ENCODE data around the gene MROH2B.

- no peak for TF ChIP-seq ATF3 (IDR thresholded peaks at IDR 0.05)
- TF ChIP-seq RAD21 (IDR thresholded peaks at IDR 0.05; ENCODE audit: low read depth), result no peak
- TF ChIP-seq CTCF (IDR thresholded peaks at IDR 0.05 in 2 of 3, conservative IDR thresholded peaks at IDR 0.05 in 1 of 3; ENCODE audit: borderline replicate concordance in 1 of 3, insufficient read depth in 1 of 3, low read depth in 2 of 3, low read length in 2 of 3), result no peak
- TF ChIP-seq YY1 (IDR thresholded peaks at IDR 0.05; ENCODE audit: extremely low read depth, insufficient replicate concordance, low read depth, low read length), result no peak
- no peak for TF ChIP-seq EZH2 (IDR thresholded peaks at IDR 0.05)
- no peak for TF ChIP-seq ELF1 (IDR thresholded peaks at IDR 0.05; ENCODE audit: borderline replicate concordance, low read depth)
- TF ChIP-seq ZNF274 (IDR thresholded peaks at IDR 0.05; ENCODE audit: low read depth, low read length), result no peak
- TF ChIP-seq POLR2A (IDR thresholded peaks at IDR 0.05; ENCODE audit: borderline replicate concordance, extremely low read depth, insufficient read depth, insufficient read length), result no peak
- TF ChIP-seq POLR2AphosphoS5 (IDR thresholded peaks at IDR 0.05; ENCODE audit: low read depth, low read length), result no peak
- no peak for TF ChIP-seq REST (IDR thresholded peaks at IDR 0.05; ENCODE audit: low read depth)
Measured at GRCh38 chr5:41004931-41005330, 66.2 kb downstream of the MROH2B start.

Measured in HCT116 (cell line).